Activated CD8-positive, alpha-beta memory T cell treated with anti-CD3 and anti-CD28 coated beads, Interleukin-2, amount 50 U/mL, for 48 hours (primary cell): Measurements from ENCODE around the gene CFAP20DC.
"Not testable (repeated sequence)": the region's sequence is repeated elsewhere in the genome, so short reads cannot be mapped to it uniquely, and the experiment has no call there.

Experiments
- DNase-seq: peaks from one replicate; pipeline ENCODE4 v3.0.0-alpha.2; 2020

Gene CFAP20DC

DNA sequence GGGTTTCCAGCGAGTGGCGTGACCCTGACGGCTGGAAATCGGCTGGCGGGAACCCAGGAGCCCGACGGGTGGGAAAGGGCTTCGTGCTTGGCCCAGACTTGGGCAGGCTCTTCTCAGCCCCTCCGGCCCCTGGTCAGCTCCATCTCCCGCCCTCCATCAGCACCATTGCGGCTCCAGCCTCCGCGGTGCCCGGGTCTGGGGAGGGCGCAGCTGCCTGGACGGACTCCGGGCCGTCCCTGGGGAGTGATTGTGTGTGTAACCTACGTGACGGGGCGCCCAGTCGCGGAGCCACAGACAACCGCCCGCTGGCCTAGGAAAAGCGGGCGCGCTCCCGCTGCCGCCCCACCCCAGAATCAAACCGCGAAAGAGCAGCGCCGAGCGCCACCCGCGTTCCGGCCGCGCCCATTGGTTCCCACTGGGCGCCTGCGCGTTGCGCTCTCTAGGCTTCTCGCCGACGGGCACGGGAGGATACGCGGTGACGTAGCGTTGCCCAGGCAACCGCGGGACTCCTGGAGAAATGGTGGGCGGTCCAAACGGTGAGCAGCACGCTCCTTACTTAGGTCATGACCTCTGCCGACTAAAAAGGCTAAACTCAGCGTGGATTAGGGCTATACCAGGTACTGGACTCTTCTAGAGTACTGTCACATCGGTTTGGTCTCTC lies at the start of gene CFAP20DC:
Gene CFAP20DC (minus strand): TSS at position 355 of the 661 bp plus-strand sequence. CDS start 394 bp downstream, outside the sequence.
- DNase-seq = peak; percentile 94

DNA sequence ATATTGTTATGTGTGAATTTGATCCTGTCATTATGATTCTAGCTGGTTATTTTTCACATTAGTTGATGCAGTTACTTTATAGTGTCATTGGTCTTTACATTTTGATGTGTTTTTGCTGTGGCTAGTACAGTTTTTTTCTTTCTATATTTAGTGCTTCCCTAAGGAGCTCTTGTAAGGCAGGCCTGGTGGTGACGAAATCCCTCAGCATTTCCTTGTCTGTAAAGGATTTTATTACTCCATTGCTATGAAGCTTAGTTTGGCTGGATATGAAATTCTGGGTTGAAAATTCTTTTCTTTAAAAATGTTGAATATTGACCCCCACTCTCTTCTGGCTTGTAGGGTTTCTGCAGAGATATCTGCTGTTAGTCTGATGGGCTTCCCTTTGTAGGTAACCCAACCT lies 48.7 kb upstream of the CFAP20DC start:
- not testable (repeated sequence) for DNase-seq

DNA sequence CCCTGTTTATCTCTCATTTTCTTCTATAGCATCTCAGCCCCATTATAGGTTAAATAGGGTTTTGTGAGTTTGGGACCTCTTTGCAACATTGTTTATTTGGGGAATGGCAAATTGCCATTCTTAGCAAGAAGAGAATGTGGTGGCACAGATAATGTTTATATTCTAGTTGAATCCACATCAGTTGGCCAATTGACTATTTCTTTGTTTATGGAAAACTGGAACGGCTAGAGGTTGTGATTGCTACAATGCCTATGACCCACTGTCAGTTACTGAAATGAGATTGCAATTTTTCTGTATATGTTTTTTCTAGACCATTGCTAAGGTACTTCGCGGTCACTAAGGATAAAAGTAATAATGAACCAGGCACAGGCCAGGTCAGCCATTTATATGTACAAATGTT lies 44.6 kb upstream of the CFAP20DC start:
- no peak for DNase-seq

DNA sequence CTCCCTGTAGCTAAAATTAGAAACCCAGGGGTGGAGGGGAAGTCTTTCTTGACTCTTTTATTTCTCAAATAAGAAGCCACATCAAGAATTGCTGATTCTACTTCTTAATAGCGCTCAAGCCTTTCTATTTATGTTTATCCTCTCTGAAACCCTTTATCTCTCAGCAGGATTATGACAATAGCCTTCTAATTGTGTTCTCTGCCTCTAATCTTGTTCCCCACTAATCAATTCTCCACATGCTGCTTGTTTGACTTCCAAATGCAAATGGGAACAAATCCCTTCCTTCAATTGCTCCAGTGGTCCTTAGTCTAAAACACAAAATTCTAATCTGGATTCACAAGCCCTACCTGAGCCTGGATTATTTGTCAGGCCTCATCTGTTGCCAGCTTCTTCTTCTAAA lies 43.7 kb upstream of the CFAP20DC start:
- DNase-seq = no peak

DNA sequence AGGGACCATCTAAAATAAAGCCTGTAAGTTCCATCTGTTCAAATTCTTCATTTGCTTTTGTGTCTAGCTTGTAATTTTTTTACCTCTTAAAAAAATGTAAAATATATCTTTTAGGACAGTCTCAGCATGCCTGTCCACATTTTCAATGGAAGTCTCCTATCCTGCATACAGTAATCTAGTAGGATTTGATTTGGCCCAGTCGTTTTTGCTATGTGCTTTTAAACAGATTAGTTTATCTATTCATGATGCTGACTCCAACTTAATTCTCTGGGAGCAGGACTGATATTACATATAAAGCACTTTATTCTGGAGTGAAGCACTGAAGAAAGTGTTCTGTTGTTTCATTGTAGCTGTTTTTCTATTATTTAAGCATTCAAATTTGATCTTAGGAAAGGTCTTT lies 38.9 kb upstream of the CFAP20DC start:
- DNase-seq = no peak

DNA sequence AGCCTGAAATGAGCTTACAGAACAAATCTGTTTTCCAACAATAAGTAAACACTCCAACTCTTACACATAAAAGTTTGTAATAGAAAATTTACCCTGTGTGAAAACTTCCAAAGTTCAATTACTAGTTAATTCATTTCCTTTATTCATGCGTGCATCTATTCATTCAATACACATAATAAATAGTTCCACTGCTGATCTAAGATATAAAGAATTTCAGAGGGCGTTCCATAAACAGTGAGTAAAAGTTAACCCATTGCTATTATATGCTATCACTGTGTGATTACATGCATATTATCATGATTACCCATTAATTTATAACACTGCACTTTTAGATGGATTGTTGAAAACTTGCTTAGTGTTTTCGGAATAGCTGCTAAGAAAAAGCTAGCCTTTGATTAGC lies 36.2 kb upstream of the CFAP20DC start:
- DNase-seq = no peak

DNA sequence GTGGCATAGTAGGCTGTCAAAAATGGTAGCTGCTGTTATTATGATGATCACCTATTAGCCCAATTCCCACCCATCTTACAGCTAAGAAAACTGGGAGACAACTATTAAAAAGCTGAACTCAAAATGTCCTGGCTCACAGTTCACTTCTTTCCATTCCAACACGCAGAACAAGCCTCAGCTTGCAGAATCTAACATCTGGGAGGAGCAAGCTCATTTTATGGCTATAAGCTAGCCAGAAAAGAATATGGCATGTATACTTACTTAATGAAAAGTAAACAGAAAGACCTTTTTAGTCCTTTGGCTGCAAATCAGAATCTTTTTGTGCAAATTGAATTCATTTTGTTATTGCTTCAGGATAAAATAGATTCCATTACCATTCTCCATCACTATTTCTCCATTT lies 34.8 kb upstream of the CFAP20DC start:
- no peak for DNase-seq

DNA sequence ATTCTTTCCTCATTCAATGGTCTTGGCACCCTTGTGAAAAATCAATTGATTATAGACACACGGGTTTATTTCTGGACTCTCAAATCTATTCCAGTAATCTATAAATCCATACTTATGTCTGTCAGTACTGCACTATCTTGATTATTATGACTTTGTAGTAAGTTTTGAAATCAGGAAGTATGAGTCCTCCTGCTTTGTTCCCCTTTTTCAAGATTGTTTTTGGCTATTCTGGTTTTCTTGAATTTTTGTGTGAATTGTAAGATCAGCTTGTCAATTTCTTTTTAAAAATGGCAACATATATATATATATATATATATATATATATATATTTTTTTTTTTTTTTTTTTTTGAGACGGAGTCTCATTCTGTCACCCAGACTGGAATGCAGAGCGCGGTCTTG lies 32.3 kb upstream of the CFAP20DC start:
- no peak for DNase-seq

DNA sequence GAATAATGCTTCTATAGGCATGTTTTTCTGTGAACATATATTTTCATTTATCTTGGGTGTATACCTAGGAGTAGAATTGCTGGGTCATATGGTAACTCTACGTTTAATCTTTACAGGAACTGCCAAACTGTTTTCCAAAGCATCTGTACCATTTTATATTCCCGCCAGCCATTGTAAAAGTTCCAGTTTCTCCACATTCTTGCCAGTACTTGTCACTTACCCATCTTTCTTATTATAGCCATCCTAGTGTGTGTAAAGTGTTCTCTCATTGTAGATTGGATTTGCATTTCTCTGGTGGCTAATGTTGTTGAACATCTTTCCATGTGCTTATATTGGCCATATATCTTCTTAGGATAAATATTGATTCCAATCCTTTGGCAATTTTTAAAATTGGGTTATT lies 31.2 kb upstream of the CFAP20DC start:
- no peak for DNase-seq

DNA sequence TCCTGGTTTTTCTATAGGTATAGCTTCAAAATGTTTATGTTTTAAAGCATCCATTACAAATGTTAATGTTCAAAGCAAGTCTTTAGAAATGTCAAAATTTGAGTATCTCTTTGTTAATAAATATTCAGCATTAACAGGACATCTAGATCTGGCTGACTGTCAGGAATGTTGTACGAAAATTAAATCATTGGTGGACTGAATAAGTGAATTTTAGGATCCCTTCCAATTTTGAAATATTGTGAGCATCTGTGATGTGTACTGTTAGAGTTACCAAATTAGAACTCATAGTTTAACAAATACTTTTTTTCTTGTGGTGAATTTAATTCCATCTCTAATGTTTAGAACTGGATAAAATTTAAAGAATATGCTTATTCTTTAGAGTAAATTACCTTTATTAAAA lies 30.1 kb upstream of the CFAP20DC start:
- DNase-seq = no peak

DNA sequence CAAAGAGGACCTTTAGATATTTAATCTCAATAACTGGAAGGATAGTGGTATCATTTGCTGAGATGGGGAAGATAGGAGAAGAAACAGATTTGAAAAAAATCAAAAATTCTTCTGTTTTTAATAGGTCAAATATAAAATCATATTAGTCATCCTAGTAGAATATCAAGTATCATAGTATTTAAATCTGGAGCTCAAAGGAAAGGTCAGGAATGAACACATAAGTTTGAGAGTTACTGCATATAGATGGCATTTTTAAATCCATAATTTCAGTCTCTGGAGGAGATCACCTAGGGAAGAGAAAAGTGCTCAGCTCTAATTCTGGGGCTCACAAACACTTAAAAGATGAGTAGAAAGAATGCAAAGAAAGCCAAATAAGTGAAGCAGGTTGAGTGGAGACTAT lies 24.9 kb upstream of the CFAP20DC start:
- no peak for DNase-seq

DNA sequence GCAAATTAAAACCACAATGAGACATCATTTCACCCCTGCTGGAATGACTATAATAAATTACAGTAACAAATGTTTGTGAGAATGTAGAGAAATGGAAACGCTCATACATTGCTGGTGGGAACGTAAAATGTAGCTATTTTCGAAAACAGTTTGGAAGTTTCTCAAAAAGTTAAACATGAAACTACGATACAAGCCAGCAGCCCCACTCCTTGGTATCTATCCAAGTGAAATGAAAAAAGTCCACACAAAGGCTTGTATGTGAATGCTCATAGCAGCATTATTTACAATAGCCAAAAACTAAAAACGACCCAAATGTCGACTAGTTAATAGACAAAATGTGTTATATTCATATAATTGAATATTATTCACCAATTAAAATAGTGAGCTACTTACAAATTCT lies 22.9 kb upstream of the CFAP20DC start:
- DNase-seq = no peak

DNA sequence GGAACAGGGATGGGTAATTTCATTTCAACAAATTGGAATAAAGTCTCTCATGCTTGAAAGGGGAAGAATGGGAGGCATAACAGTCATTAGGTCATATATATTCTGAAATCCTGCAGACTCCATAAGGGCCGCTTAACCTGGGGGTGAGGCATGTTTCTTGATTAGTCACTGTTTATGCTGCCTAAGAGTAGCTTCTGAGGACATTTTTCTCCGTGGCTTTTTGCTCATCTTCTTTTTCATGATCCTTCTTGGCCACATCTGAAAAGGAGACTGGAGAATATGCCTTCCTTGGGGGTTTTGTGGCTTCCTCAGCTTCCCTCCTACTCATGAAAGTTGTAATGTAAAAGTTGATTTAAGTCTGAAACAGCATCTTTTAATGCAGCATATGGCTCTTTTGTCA lies 20.0 kb upstream of the CFAP20DC start:
- DNase-seq = no peak

DNA sequence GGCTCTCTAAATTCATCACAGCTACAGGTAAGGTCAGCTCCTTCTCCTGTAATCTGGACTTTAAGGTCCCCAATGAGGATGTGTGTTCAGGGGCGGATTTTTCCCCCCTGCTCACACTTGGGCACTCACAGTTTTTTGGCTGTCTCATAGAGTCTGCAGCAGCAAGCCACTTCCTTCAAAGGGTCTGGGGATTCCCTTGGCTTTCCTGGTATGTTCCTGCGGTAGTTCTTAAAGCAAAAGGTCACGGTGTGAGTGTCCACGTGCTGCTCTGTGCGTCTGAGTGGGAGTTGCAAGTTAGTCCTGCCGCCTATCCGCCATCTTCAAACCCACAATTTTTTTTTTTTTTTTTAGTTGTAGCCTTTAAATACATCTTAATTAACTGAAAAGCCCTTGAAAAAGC lies 15.4 kb upstream of the CFAP20DC start:
- DNase-seq = no peak

DNA sequence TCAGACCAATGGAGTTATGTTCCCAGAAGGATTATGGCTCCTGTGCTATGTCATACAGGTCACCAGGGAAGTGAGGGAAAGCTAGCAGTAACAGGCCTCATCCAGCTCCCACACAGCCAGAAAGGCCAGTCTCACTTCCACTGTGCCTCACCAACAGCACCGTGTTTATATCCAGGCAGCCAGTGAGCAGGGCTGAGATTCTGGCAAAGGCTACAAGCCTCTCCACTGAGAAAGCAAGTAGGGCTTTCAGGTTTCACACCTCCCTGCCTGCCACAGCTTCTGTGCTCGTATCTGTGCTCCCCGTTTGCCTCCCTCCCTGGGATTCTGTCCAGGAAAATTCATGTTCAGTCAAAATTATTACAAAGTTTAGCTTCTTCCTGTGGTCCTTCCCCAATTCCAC lies 14.9 kb upstream of the CFAP20DC start:
- DNase-seq = no peak

DNA sequence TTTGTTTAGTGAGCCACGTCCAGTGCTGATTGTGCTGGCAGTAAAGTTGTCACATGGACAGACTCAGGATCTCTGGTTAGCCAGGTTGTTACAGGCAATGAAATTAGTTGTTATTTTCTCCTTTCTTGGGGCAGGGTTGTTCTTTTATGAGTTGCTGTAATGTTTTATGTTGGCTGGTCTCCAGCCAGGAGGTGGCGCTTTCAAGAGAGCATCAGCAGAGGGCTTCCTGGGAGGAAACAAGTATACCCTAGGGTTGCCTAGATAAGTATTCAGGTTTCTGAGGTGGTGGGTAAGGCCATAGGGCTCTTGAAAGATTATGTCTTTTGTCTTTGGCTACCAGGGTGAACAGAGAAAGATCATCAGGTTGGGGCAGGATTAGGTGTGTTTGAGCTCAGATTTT lies 14.5 kb upstream of the CFAP20DC start:
- no peak for DNase-seq

DNA sequence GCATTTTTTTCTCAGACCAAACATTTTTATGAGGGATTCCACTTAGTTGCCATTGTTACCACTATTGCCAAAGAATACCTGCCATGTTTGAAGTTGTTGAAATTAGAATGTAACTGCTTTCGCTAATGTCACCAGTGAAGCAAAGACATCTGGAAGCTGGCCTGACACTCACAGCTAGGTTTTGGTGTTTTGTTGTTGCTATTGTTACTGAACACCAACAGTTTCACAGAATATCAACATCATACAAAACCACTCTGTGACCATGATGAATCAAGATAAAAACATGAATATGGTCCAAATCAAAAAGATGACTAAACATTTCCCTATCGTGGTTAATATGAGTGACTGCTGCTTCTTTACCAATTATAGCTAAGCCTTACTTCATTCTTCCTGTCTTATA lies 6.9 kb upstream of the CFAP20DC start:
- no peak for DNase-seq

DNA sequence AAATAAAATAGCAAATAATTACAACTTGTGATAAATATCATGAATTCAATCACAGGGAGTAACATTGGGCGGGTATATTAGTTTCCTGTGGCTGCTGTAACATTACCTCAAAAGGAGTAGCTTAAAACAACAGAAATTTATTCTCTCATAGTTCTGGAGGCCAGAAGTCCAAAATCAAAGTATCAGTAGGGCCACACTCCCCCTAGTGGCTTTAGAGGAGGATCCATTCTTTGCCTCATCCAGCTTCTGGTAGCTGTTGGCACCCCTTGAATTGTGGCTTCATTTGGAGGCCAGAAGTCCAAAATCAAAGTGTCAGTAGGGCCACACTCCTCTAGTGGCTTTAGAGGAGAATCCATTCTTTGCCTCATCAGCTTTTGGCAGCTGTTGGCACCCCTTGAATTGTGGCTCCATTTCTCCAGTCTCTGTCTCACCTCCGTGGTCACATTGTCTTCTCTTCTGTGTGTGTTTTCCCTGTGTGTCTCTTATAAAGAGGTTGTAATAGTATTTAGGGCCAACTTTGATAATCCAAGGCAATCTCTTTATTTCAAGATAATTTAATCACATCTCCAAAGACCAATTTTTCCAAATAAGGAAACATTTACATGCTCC lies 3.1 kb upstream of the CFAP20DC start:
- DNase-seq = no peak

DNA sequence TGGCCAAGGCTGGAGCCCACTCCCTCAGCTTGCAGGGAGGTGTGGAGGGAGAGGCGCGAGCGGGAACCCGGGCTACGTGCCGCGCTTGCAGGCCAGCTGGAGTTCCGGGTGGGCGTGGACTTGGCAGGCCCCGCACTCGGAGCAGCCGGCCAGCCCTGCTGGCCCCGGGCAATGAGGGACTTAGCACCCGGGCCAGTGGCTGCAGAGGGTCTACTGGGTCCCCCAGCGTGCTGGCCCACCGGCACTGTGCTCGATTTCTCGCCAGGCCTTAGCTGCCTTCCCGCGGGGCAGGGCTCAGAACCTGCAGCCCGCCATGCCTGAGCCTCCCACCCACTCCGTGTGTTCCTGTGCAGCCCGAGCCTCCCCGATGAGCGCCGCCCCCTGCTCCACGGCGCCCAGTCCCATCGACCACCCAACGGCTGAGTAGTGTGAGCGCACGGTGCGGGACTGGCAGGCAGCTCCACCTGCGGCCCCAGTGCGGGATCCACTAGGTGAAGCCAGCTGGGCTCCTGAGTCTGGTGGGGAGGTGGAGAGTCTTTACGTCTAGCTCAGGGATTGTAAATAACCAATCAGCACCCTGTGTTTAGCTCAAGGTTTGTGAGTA lies 1.1 kb upstream of the CFAP20DC start:
- DNase-seq = not testable (repeated sequence)

DNA sequence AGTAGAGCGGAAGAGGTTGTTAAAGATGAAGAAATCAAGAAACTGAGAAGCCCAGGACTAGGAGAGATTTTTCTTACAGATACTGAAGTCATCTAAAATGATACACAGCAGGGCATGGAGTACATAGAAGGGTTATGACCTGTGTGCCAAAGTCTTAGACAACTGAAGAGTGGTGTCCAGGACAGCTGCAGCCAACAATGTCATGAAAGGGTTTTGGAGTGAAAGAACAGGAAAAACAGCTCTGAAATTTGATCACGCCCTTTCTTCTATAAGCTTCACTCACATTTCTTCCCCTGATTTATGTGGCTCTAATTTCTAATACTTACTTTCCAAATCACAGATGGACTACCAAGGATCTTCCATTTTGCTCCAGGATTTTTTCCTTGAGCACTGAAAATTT lies 3.0 kb downstream of the CFAP20DC start:
- DNase-seq = no peak

DNA sequence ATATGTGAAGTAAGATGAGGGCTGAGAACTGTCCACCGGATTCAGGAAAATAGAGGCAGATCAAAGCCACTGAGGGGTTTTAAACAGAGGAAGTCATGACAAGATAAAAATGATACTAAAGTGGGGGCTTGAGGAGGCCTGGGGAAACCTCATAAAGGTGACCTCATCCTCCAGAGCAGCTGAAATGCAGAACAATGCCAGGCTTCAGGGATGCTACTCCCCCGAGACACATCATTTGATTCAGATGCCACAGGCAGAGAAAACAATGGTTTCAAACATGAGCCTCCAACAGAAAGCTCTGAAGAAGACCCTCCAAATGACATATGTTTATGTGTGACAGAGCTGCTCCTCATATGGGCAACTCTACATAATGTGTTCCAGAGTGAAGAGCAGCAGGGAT lies 6.4 kb downstream of the CFAP20DC start:
- DNase-seq = no peak

DNA sequence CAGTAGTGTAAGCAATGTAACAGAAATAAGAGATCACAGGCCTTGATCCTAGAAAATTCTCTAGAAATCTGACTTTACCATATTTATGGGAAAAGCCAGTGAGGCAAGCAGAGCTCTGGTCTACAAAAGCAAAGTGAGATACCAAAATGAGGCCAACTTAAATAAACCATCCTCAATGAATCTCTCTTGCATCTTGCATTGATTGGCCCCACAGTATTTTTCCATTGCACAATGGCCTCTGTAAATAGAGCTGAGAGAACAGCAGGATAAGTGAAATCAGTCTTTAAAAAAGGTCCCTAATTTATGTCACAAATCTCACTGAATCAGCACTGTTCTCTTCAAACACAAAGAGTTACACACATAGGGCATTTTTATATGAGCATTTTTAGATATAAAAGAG lies 8.9 kb downstream of the CFAP20DC start:
- no peak for DNase-seq

DNA sequence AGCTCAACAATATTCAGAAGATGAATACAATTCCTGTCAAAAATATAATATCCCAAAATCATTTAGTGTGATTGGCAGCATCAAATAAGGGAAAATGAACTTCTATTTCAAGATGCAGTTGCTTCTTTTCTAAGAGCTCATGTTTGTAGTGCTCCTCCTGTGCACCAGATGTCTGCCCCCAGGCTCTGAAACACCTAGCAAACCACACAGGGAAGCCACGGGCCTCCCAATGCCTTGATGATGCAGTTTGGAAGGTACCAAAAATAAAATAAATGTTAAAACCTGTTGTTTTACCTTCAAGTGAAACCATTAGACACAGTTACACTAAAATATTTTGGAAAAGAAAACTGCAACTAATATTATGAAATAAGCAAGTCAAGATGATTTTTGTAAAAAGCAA lies 22.2 kb downstream of the CFAP20DC start:
- no peak for DNase-seq

DNA sequence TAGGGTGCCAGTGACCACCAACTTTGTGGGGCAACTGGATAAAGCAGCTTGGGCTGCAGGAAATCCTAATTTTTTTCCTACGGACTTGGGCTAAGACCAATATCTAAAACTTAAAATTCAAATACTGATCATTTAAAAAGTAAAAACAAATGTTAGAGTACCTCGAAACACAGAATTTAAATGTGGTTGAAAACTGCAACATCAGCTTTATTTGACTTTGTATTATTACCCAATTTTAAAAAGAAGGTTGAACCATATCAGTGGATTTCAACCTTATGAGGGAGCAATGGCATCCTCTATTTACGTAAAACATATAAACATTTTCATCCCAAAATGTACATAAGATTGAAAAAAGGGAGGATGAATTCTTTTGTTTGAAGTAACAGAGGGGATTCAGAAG lies 26.2 kb downstream of the CFAP20DC start:
- DNase-seq = no peak

DNA sequence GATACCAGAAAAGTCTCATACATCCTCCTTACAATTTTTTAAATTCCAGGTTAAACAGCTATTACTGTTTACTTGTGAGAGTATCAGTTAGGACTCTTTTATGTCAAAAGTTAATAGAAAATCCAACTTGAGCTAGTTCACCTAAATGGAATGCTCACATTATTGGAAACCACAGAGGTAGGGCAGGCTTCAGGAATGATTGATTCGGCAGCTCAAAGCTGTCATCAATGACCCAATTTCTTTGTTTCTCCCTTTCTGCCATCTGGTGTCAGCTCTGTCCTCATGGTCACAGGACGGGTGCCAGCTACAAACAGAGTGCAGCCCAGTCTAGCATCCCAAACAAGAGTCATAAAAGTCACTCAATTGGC lies 32.2 kb downstream of the CFAP20DC start:
- no peak for DNase-seq
